ENCODE results near the gene MYH15.

The MYH15 gene

GRCh38 chr3:108354562-108354961 lies 155.8 kb downstream of the MYH15 start:
- Histone ChIP-seq H3K36me3 (ENCODE audit: control insufficient read depth in 1 of 2, insufficient read depth in 2 of 2, low read length in 2 of 2) (peaks cover 0 to 3% of the 10 kb centered on the region in 2 donors), H3K9me3 (ENCODE audit: control insufficient read depth in 1 of 2, low read length in 2 of 2) (no peaks in the 10 kb centered on the region), H3K27me3 (ENCODE audit: control insufficient read depth in 1 of 2, insufficient read depth in 2 of 2, low read length in 2 of 2) (no peaks in the 10 kb centered on the region), H3K9ac (ENCODE audit: low read depth in 1 of 2, low read length in 2 of 2) (no peak overlapping the region), H3K27ac (ENCODE audit: low read depth, low read length) (no peak overlapping the region), H3K4me1 (ENCODE audit: control insufficient read depth in 1 of 2, insufficient read depth in 2 of 2, low read length in 2 of 2) (no peaks in the 10 kb centered on the region), H3K4me3 (ENCODE audit: low read depth in 1 of 2, low read length in 2 of 2) (no peak overlapping the region)

- Histone ChIP-seq H3K27ac (ENCODE audit: low read depth, low read length) (no peak overlapping the region), H3K9me3 (ENCODE audit: control insufficient read depth in 1 of 2, low read length in 2 of 2) (no peaks in the 10 kb centered on the region), H3K4me3 (ENCODE audit: low read depth in 1 of 2, low read length in 2 of 2) (no peak overlapping the region), H3K9ac (ENCODE audit: low read depth in 1 of 2, low read length in 2 of 2) (no peak overlapping the region), H3K27me3 (ENCODE audit: control insufficient read depth in 1 of 2, insufficient read depth in 2 of 2, low read length in 2 of 2) (no peaks in the 10 kb centered on the region), H3K4me1 (ENCODE audit: control insufficient read depth in 1 of 2, insufficient read depth in 2 of 2, low read length in 2 of 2) (no peaks in the 10 kb centered on the region), H3K36me3 (ENCODE audit: control insufficient read depth in 1 of 2, insufficient read depth in 2 of 2, low read length in 2 of 2) (no peaks in the 10 kb centered on the region)
These were observed 158.2 kb downstream of the MYH15 start for GRCh38 chr3:108352176-108352575.

GRCh38 chr3:108346301-108347227 lies 163.8 kb downstream of the MYH15 start:
- no peaks in the 10 kb centered on the region for H3K36me3 ChIP-seq (ENCODE audit: control insufficient read depth in 1 of 2, insufficient read depth in 2 of 2, low read length in 2 of 2)
- H3K9ac ChIP-seq (ENCODE audit: low read depth in 1 of 2, low read length in 2 of 2): no peak overlapping the region
- no peak overlapping the region for H3K27ac ChIP-seq (ENCODE audit: low read depth, low read length)
- no peaks in the 10 kb centered on the region for H3K4me1 ChIP-seq (ENCODE audit: control insufficient read depth in 1 of 2, insufficient read depth in 2 of 2, low read length in 2 of 2)
- no peaks in the 10 kb centered on the region for H3K9me3 ChIP-seq (ENCODE audit: control insufficient read depth in 1 of 2, low read length in 2 of 2)
- H3K27me3 ChIP-seq (ENCODE audit: control insufficient read depth in 1 of 2, insufficient read depth in 2 of 2, low read length in 2 of 2): no peaks in the 10 kb centered on the region
- no peak overlapping the region for H3K4me3 ChIP-seq (ENCODE audit: low read depth in 1 of 2, low read length in 2 of 2)

GRCh38 chr3:108345492-108346205 lies 164.7 kb downstream of the MYH15 start:
- Histone ChIP-seq H3K9me3 (ENCODE audit: control insufficient read depth in 1 of 2, low read length in 2 of 2) (no peaks in the 10 kb centered on the region), H3K4me1 (ENCODE audit: control insufficient read depth in 1 of 2, insufficient read depth in 2 of 2, low read length in 2 of 2) (no peaks in the 10 kb centered on the region), H3K27me3 (ENCODE audit: control insufficient read depth in 1 of 2, insufficient read depth in 2 of 2, low read length in 2 of 2) (no peaks in the 10 kb centered on the region), H3K9ac (ENCODE audit: low read depth in 1 of 2, low read length in 2 of 2) (no peak overlapping the region), H3K27ac (ENCODE audit: low read depth, low read length) (no peak overlapping the region), H3K4me3 (ENCODE audit: low read depth in 1 of 2, low read length in 2 of 2) (no peak overlapping the region), H3K36me3 (ENCODE audit: control insufficient read depth in 1 of 2, insufficient read depth in 2 of 2, low read length in 2 of 2) (no peaks in the 10 kb centered on the region)

GRCh38 chr3:108343491-108343890 lies 166.9 kb downstream of the MYH15 start:
- Histone ChIP-seq H3K4me3 (ENCODE audit: low read depth in 1 of 2, low read length in 2 of 2) (no peak overlapping the region), H3K27me3 (ENCODE audit: control insufficient read depth in 1 of 2, insufficient read depth in 2 of 2, low read length in 2 of 2) (no peaks in the 10 kb centered on the region)

GRCh38 chr3:108342837-108343486 lies 167.4 kb downstream of the MYH15 start:
- Histone ChIP-seq H3K4me1 (ENCODE audit: control insufficient read depth in 1 of 2, insufficient read depth in 2 of 2, low read length in 2 of 2) (no peaks in the 10 kb centered on the region), H3K27ac (ENCODE audit: low read depth, low read length) (no peak overlapping the region), H3K9ac (ENCODE audit: low read depth in 1 of 2, low read length in 2 of 2) (no peak overlapping the region), H3K4me3 (ENCODE audit: low read depth in 1 of 2, low read length in 2 of 2) (no peak overlapping the region), H3K36me3 (ENCODE audit: control insufficient read depth in 1 of 2, insufficient read depth in 2 of 2, low read length in 2 of 2) (no peaks in the 10 kb centered on the region), H3K9me3 (ENCODE audit: control insufficient read depth in 1 of 2, low read length in 2 of 2) (no peaks in the 10 kb centered on the region), H3K27me3 (ENCODE audit: control insufficient read depth in 1 of 2, insufficient read depth in 2 of 2, low read length in 2 of 2) (no peaks in the 10 kb centered on the region)

More at GRCh38 chr3:108343491-108343890, 166.9 kb downstream of the MYH15 start:
- Histone ChIP-seq H3K36me3 (ENCODE audit: control insufficient read depth in 1 of 2, insufficient read depth in 2 of 2, low read length in 2 of 2) (no peaks in the 10 kb centered on the region), H3K4me1 (ENCODE audit: control insufficient read depth in 1 of 2, insufficient read depth in 2 of 2, low read length in 2 of 2) (no peaks in the 10 kb centered on the region), H3K27ac (ENCODE audit: low read depth, low read length) (no peak overlapping the region), H3K9me3 (ENCODE audit: control insufficient read depth in 1 of 2, low read length in 2 of 2) (no peaks in the 10 kb centered on the region), H3K9ac (ENCODE audit: low read depth in 1 of 2, low read length in 2 of 2) (no peak overlapping the region)

- Histone ChIP-seq H3K36me3 (ENCODE audit: control insufficient read depth in 1 of 2, insufficient read depth in 2 of 2, low read length in 2 of 2) (no peaks in the 10 kb centered on the region), H3K27me3 (ENCODE audit: control insufficient read depth in 1 of 2, insufficient read depth in 2 of 2, low read length in 2 of 2) (no peaks in the 10 kb centered on the region), H3K9ac (ENCODE audit: low read depth in 1 of 2, low read length in 2 of 2) (no peak overlapping the region), H3K4me1 (ENCODE audit: control insufficient read depth in 1 of 2, insufficient read depth in 2 of 2, low read length in 2 of 2) (no peaks in the 10 kb centered on the region), H3K4me3 (ENCODE audit: low read depth in 1 of 2, low read length in 2 of 2) (no peak overlapping the region), H3K9me3 (ENCODE audit: control insufficient read depth in 1 of 2, low read length in 2 of 2) (no peaks in the 10 kb centered on the region), H3K27ac (ENCODE audit: low read depth, low read length) (no peak overlapping the region)
These were observed 168.5 kb downstream of the MYH15 start for GRCh38 chr3:108341911-108342310.

GRCh38 chr3:108338901-108339545 lies 171.4 kb downstream of the MYH15 start:
- no peak overlapping the region for H3K27ac ChIP-seq (ENCODE audit: low read depth, low read length)

GRCh38 chr3:108334701-108335100 lies 175.7 kb downstream of the MYH15 start:
- H3K4me1 ChIP-seq (ENCODE audit: control insufficient read depth in 1 of 2, insufficient read depth in 2 of 2, low read length in 2 of 2): no peaks in the 10 kb centered on the region
- H3K4me3 ChIP-seq (ENCODE audit: low read depth in 1 of 2, low read length in 2 of 2): no peak overlapping the region
- no peaks in the 10 kb centered on the region for H3K36me3 ChIP-seq (ENCODE audit: control insufficient read depth in 1 of 2, insufficient read depth in 2 of 2, low read length in 2 of 2)
- H3K9ac ChIP-seq (ENCODE audit: low read depth in 1 of 2, low read length in 2 of 2): no peak overlapping the region
- H3K27me3 ChIP-seq (ENCODE audit: control insufficient read depth in 1 of 2, insufficient read depth in 2 of 2, low read length in 2 of 2): no peaks in the 10 kb centered on the region
- H3K27ac ChIP-seq (ENCODE audit: low read depth, low read length): no peak overlapping the region
- H3K9me3 ChIP-seq (ENCODE audit: control insufficient read depth in 1 of 2, low read length in 2 of 2): no peaks in the 10 kb centered on the region

More at GRCh38 chr3:108338901-108339545, 171.4 kb downstream of the MYH15 start:
- Histone ChIP-seq H3K36me3 (ENCODE audit: control insufficient read depth in 1 of 2, insufficient read depth in 2 of 2, low read length in 2 of 2) (no peaks in the 10 kb centered on the region), H3K4me3 (ENCODE audit: low read depth in 1 of 2, low read length in 2 of 2) (no peak overlapping the region), H3K27me3 (ENCODE audit: control insufficient read depth in 1 of 2, insufficient read depth in 2 of 2, low read length in 2 of 2) (no peaks in the 10 kb centered on the region), H3K9ac (ENCODE audit: low read depth in 1 of 2, low read length in 2 of 2) (no peak overlapping the region), H3K4me1 (ENCODE audit: control insufficient read depth in 1 of 2, insufficient read depth in 2 of 2, low read length in 2 of 2) (no peaks in the 10 kb centered on the region), H3K9me3 (ENCODE audit: control insufficient read depth in 1 of 2, low read length in 2 of 2) (no peaks in the 10 kb centered on the region)

All from duodenal mucosa (tissue), 2 donors.